Endothelial cell of umbilical vein (primary cell): ENCODE measurements around the gene CNGB1.

Experiments used
- CTCF ChIP-seq, 2 donors: IDR thresholded peaks; 1 replicate in 1 of 2; 2 replicates in 1 of 2; pipeline ENCODE4 v1.5.1; 2011; ENCODE audit warnings: low read length in 2 of 2, mild to moderate bottlenecking in 2 of 2, moderate library complexity in 2 of 2, control low read depth in 1 of 2, inconsistent platforms in 1 of 2, low read depth in 1 of 2; ENCODE audit not compliant: insufficient read depth in 1 of 2; ENCODE audit errors: extremely low read depth in 1 of 2
- EZH2 ChIP-seq: IDR thresholded peaks from 2 replicates; pipeline ENCODE4 v1.6.1; 2012; ENCODE audit warnings: borderline replicate concordance, low read depth, mild to moderate bottlenecking, moderate library complexity, low read length, inconsistent platforms; ENCODE audit not compliant: severe bottlenecking
- GATA2 ChIP-seq: IDR thresholded peaks from 2 replicates; pipeline ENCODE4 v1.7.0; 2011; ENCODE audit warnings: low read depth, mild to moderate bottlenecking, moderate library complexity, mixed read lengths, low read length; ENCODE audit not compliant: insufficient read length, insufficient read depth
- JUN ChIP-seq: IDR thresholded peaks from 2 replicates; pipeline ENCODE4 v1.6.1; 2011; ENCODE audit warnings: borderline replicate concordance, low read depth; ENCODE audit not compliant: insufficient read length, insufficient read depth
- MYC ChIP-seq: IDR thresholded peaks from one replicate; pipeline ENCODE4 v1.6.1; 2011; ENCODE audit warnings: mild to moderate bottlenecking, low read depth, low read length
- POLR2A ChIP-seq: IDR thresholded peaks from 2 replicates; pipeline ENCODE4 v1.6.1; 2012; ENCODE audit warnings: low read depth, mild to moderate bottlenecking, control low read depth, low read length
- POLR2AphosphoS5 ChIP-seq: IDR thresholded peaks from 2 replicates; pipeline ENCODE4 v1.6.1; 2012; ENCODE audit warnings: low read depth, mild to moderate bottlenecking, control low read depth, low read length, moderate library complexity; ENCODE audit not compliant: insufficient read depth
- TF ChIP-seq, protein P1 (sequence below): IDR thresholded peaks from 2 replicates; pipeline ENCODE4 v1.6.1; 2011; ENCODE audit not compliant: insufficient read depth, insufficient read length

GRCh38 chr16:57961538-57961937 is 9.4 kb downstream of the CNGB1 start:
- TF ChIP-seq EZH2 (no peak), CTCF (IDR thresholded peaks at IDR 0.05; ENCODE audit: extremely low read depth in 1 of 2, insufficient read depth in 1 of 2, low read depth in 1 of 2, low read length in 2 of 2) (no peak), POLR2AphosphoS5 (no peak), POLR2A (no peak), JUN (no peak), MYC (no peak), GATA2 (no peak)
- TF ChIP-seq, protein P1, sequence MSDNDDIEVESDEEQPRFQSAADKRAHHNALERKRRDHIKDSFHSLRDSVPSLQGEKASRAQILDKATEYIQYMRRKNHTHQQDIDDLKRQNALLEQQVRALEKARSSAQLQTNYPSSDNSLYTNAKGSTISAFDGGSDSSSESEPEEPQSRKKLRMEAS = no peak
